Renal cortical epithelial cell (primary cell): ENCODE data around the gene MMP25. TPM values are rescaled to one million over a fixed set of nuclear protein-coding genes. Genes with fewer than 3 reads are reported as not detected.

Source experiments
- DNase-seq: peaks from one replicate; pipeline ENCODE4 v3.0.0-alpha.2; 2011; ENCODE audit warnings: low read depth
- total RNA-seq: library from RNA; depleted of rRNA; stranded (reverse); fragments of >200 nt; gene quantifications from 2 replicates; pipeline ENCODE4 v1.2.3, GENCODE V29; 2014

MMP25 gene
- total RNA-seq, 1 donor from 2014 or later = 0.10 TPM

- DNase-seq = no peak
These were observed 49.5 kb downstream of the MMP25 start for GRCh38 chr16:3095869-3096268.

GRCh38 chr16:3096362-3096761, 50.0 kb downstream of the MMP25 start:
- DNase-seq = no peak

GRCh38 chr16:3097266-3097665, 50.9 kb downstream of the MMP25 start:
- no peak for DNase-seq

- no peak for DNase-seq
These were observed 52.4 kb downstream of the MMP25 start, which contains the start of gene ZSCAN10 for GRCh38 chr16:3098459-3099394. ZSCAN10 (minus strand) TSS chr16:3099294; CDS start chr16:3092937, 6,357 bp downstream.

GRCh38 chr16:3099395-3099731, 53.0 kb downstream of the MMP25 start:
- DNase-seq = no peak

GRCh38 chr16:3099732-3100499, 53.6 kb downstream of the MMP25 start:
- peak; percentile 31 for DNase-seq

- no peak for DNase-seq
These were observed 54.9 kb downstream of the MMP25 start for GRCh38 chr16:3101018-3101840.

GRCh38 chr16:3101841-3102470, 55.6 kb downstream of the MMP25 start:
- no peak for DNase-seq

- DNase-seq = peak; percentile 58
These were observed 60.0 kb downstream of the MMP25 start for GRCh38 chr16:3106205-3106928.

Other genes starting within 250 kb of the MMP25 start
- gene PRSS41, start 248.1 kb upstream of the MMP25 start, total RNA-seq = not detected in 2 replicates
- gene PRSS21, start 229.3 kb upstream of the MMP25 start, total RNA-seq = 1.2 and 3.1 TPM in 2 replicates
- 0.25 and 1.2 TPM in 2 replicates for gene ZG16B, start 216.3 kb upstream of the MMP25 start, total RNA-seq
- 1.8 and 5.4 TPM in 2 replicates for gene PRSS22, start 188.4 kb upstream of the MMP25 start, total RNA-seq
- gene FLYWCH2, start 163.3 kb upstream of the MMP25 start, total RNA-seq = 39.4 and 39.9 TPM in 2 replicates
- gene FLYWCH1, start 134.6 kb upstream of the MMP25 start, total RNA-seq = 35.3 and 42.9 TPM in 2 replicates
- 0.50 and 1.9 TPM in 2 replicates for gene KREMEN2, start 82.3 kb upstream of the MMP25 start, total RNA-seq
- 2.3 and 17.5 TPM in 2 replicates for gene PAQR4, start 77.2 kb upstream of the MMP25 start, total RNA-seq
- gene PKMYT1, start 66.1 kb upstream of the MMP25 start, total RNA-seq = 0.55 and 4.5 TPM in 2 replicates
- gene CLDN9, start 33.6 kb upstream of the MMP25 start, total RNA-seq = 0.20 and 0.35 TPM in 2 replicates
- gene CLDN6, start 28.4 kb upstream of the MMP25 start, total RNA-seq = 0.70 and 26.6 TPM in 2 replicates
- 196 and 480 TPM in 2 replicates for gene TNFRSF12A, start 26.2 kb upstream of the MMP25 start, total RNA-seq
- gene HCFC1R1, start 22.6 kb upstream of the MMP25 start, total RNA-seq = 8.5 and 13.0 TPM in 2 replicates
- 13.5 and 13.7 TPM in 2 replicates for gene THOC6, start 22.5 kb upstream of the MMP25 start, total RNA-seq
- gene BICDL2, start 9.6 kb upstream of the MMP25 start, total RNA-seq = 0.30 and 8.3 TPM in 2 replicates
- 261 and 520 TPM in 2 replicates for gene IL32, start 19.1 kb downstream of the MMP25 start, total RNA-seq
- not detected in 2 replicates for gene ZSCAN10, start 52.7 kb downstream of the MMP25 start, total RNA-seq
- 15.2 and 20.5 TPM in 2 replicates for gene ZNF205, start 66.0 kb downstream of the MMP25 start, total RNA-seq
- 6.1 and 19.3 TPM in 2 replicates for gene ZNF213, start 88.5 kb downstream of the MMP25 start, total RNA-seq
- gene OR1F1, start 141.6 kb downstream of the MMP25 start, total RNA-seq = not detected in 2 replicates
- gene ZNF200, start 188.6 kb downstream of the MMP25 start, total RNA-seq = 13.4 and 13.7 TPM in 2 replicates
- gene MEFV, start 210.1 kb downstream of the MMP25 start, total RNA-seq = 0.10 TPM in 1 of 2 replicates, not detected in the other
- 52.7 and 59.0 TPM in 2 replicates for gene ZNF263, start 236.9 kb downstream of the MMP25 start, total RNA-seq